GM19438 (cell line): ENCODE results near the gene WFDC2.

Experiments
- ATAC-seq: cut with Tn5 transposase; IDR thresholded peaks from one replicate; pipeline ENCODE4 v1.9.1; 2021; ENCODE audit warnings: low read depth; ENCODE audit not compliant: unreplicated experiment

Gene WFDC2

GRCh38 chr20:45489083-45489531 lies 19.6 kb downstream of the WFDC2 start:
- no peak for ATAC-seq

DNA sequence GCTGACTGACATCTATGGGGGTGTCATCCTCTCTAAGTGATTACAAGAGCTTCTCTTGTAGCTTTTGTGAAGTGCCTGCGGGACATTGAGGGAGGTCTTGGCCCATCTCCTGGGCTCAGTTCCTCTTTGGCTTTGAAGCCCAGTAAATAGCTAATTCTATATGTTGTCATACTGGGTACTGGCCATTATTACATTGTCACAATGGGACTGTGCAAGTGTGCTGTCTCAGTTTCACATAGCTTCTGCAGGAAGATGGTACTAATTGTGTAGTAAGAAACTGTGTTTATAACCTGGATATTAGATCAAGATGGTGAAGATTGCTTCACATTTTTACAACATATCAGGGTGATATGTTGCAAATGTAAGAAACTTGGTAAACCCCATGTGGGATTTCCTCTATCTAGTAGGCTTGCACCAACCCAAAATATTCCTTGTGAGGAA lies 26.0 kb downstream of the WFDC2 start:
- ATAC-seq = no peak

DNA sequence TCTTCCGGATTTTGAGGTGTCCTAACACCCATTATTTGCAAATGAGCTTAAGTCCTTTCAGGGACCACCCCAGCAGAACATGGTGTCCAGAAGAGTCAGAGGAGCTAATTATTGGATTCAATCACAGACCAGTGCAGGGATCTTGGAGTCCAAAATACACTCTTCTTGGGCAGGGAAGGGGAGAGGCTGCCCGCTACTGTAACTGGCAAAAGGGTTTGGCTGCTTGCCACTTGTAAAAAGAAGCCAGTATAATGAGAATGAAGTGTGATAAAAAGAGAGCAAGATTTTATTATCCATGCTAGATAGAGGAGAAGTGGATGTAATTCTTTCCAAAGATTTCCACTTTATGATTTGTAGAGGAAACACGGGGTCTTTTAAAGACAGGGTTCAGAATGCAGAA lies 26.6 kb downstream of the WFDC2 start:
- ATAC-seq = no peak

DNA sequence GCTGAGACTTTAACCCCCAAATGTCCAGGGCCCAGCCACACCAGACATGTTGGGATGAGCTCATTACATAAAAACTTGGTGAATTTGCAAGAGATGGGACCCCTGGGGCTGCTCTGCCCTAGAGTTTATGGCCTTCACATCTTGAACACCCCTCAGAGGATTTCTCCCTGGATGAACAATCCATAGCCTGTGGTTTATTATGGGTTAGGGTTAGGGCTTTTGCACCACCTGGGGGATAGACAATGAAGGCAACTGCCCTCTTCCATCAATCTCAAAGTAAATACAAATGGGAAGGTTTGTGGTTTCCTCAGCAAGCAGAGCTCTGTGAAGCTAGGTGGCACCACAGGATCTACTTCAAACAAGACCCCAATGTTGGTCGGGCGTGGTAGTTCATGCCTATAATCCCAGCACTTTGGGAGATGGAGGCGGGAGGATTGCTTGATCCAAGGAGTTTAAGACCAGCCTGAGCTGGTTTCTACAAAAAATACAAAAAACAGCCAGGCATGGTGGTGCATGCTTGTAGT lies 28.5 kb downstream of the WFDC2 start:
- no peak for ATAC-seq

GRCh38 chr20:45500022-45500421 lies 30.5 kb downstream of the WFDC2 start:
- ATAC-seq = no peak

DNA sequence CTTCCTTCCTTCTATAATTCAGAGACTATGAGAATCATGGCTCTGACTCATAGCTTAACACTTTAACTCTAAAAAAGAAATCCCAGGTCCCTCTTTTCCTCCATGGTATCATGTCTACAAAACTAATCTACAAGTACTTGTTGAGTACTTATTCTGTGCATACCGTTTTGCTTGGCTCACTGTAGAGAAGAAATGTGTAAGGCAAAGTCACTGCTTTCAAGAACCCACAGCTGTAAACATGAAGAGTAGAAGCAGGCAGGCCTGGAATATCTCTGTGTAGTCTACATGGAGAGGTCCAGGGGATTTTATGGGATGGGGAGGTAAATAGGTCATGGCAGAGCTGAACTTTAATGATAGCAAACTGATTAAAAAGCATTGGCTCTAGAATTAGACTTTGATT lies 32.0 kb downstream of the WFDC2 start:
- ATAC-seq = no peak

DNA sequence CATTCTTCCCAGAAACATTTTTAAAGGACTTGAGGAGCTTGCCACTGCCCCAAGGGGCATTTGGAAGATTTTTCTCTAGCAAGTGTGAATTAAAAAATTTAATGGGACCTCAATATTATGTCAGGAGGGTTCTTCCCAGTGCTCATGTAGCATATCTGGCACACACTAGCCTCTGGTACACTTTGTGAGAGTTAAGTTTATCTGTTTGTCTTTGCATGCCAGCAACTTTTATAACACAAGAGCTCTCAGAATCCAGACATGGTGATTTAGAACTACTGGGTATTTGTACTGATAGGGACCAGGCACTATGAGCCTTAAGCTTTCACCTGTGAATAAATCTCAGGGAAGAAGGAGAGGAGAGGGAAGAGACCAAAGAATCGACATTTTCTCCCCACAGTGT lies 33.0 kb downstream of the WFDC2 start:
- no peak for ATAC-seq

- ATAC-seq = no peak
Measured at GRCh38 chr20:45503403-45503802, 33.9 kb downstream of the WFDC2 start.

GRCh38 chr20:45506398-45506797 lies 36.8 kb downstream of the WFDC2 start:
- ATAC-seq = no peak

DNA sequence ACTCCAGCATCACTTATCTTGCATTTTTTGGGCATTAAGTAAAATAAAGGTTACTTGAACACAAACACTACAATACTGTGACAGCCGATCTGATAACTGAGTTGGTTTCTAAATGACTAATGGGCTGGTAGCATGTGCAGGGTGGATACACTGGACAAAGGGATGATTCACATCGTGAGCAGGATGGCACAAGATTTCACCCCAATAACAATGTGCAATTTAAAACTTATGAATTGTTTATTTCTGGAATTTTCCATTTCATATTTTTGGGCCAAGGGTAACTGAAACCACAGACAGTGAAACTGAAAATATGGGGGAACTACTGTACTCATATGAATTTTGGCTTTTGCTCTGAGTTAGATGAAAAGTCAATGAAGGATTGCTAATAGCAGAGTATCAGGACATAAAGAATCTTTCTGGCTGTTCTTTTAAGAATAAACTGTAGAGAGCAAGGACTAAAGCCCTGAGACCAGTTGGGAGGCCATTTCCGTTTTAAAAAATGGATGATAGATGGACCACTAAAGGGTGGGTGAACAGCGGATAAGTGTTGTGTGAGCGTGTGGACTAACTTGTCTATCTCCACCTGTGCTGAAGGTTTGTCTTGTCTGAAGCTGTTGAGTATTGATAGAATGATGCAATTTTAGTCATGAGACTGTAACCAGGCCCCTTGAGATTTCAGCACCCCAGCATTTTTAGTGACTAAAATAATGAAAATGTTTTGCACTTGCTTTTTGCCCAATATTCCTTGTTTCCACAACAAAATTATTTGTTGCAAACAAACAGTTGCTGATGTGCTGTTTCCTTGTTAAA lies 37.7 kb downstream of the WFDC2 start:
- no peak for ATAC-seq

DNA sequence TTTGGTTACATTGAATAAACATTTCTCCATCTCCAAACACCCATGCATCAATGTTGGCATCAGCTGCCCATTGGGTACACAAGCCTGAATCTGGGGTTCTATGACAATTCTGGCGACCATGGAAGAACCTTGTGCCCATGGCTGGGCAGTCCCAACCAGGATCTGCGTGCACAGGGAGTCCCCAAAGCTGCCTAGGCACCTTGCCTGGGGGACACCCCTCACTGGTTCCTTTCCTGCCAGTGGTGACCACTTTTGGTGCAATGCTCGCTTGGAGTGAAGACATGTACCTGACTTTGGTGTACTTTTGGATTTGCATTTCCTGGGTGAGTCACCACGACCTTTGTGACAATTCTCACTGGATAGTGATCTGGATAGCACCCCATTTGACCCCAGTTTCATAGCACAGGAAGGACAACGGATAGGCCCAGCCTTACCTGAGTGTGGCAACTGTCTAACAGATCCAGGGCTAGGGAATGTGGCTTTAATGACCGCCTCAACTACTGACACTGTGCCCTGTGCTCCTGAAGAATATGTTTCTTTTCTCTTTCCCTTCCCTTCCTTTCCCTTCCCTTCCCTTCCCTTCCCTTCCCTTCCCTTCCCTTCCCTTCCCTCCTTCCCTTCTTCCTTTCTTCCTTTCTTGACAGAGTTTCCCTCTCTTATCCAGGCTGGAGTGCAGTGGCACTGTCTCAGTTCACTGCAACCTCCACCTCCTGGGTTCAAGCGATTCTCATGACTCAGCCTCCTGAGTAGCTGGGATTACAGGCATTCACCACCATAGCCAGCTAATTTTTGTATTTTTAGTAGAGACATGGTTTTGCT lies 38.7 kb downstream of the WFDC2 start:
- ATAC-seq = no peak

GRCh38 chr20:45509091-45509490 lies 39.5 kb downstream of the WFDC2 start:
- no peak for ATAC-seq

- ATAC-seq = no peak
Measured at GRCh38 chr20:45510242-45510862, 40.8 kb downstream of the WFDC2 start.

- ATAC-seq = no peak
Measured at GRCh38 chr20:45515147-45515913, 45.8 kb downstream of the WFDC2 start, which contains the start of gene SPINT3. TSS of gene SPINT3 (minus strand) at chr20:45515622. CDS start at chr20:45515608, 14 bp downstream.

GRCh38 chr20:45518282-45518681 lies 48.7 kb downstream of the WFDC2 start:
- ATAC-seq = no peak

GRCh38 chr20:45523821-45524220 lies 54.3 kb downstream of the WFDC2 start:
- no peak for ATAC-seq

GRCh38 chr20:45527294-45527693 lies 57.7 kb downstream of the WFDC2 start:
- no peak for ATAC-seq
